Measurements from ENCODE around the gene SLC8A2. TPM values are rescaled to one million over a fixed set of nuclear protein-coding genes. Genes with fewer than 3 reads are reported as not detected.
A peak's percentile ranks its signal among the peaks of the same experiment; 100 is the strongest.

Gene SLC8A2
- total RNA-seq, 2 experiments from 2014 or later: 0.18 to 0.43 TPM

DNA sequence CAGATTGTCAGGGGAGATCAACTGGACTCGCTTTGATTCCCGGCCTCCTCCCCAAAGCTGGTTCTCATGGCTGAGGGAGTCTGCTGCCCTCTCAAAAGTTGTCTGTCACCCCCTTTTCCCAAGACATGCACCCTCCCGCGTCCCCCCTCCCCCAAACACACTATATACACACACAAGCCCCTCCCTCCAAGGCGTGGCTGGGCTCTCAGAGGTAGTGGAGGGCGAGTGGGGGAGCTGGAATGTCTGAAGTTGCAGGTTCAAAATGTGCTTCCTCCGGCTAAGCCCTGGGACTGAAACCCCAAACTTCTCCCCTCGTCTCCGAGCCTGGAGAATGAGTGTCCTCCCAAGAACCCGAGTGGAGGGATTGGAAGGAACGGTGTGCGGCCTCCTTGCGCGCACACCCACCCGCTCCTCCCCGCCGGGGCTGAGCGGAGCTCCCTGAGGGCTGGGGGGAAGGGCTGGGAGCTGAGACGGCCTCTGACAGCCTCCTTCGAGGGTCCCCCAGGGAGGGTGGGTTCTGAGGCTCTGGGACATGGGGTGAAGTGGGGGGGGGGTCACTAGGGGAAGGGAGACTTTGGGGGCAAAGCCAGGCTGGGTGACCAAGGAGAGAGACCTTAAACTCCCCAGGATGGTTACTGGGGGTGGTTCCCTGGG lies 42.4 kb downstream of the SLC8A2 start:
- no peak for ATAC-seq
- peak overlapping the region; percentile 65 for H3K4me3 Mint-ChIP-seq
- ChIA-PET POLR2A (interaction anchor here (1.2 to 1.6 kb wide), 4 partner anchors 43 to 315 kb away, joined by 3 to 4 read pairs (median 4); partner anchors contain the start of genes INAFM1 and NOP53), CTCF (interaction anchor here (0.6 to 4.3 kb wide), 17 partner anchors 7 to 314 kb away, joined by 3 to 24 read pairs (median 5); partner anchors contain the start of genes DHX34, KPTN and NAPA)
- TF ChIP-seq, protein P1, sequence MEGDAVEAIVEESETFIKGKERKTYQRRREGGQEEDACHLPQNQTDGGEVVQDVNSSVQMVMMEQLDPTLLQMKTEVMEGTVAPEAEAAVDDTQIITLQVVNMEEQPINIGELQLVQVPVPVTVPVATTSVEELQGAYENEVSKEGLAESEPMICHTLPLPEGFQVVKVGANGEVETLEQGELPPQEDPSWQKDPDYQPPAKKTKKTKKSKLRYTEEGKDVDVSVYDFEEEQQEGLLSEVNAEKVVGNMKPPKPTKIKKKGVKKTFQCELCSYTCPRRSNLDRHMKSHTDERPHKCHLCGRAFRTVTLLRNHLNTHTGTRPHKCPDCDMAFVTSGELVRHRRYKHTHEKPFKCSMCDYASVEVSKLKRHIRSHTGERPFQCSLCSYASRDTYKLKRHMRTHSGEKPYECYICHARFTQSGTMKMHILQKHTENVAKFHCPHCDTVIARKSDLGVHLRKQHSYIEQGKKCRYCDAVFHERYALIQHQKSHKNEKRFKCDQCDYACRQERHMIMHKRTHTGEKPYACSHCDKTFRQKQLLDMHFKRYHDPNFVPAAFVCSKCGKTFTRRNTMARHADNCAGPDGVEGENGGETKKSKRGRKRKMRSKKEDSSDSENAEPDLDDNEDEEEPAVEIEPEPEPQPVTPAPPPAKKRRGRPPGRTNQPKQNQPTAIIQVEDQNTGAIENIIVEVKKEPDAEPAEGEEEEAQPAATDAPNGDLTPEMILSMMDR (IDR thresholded peaks at IDR 0.05): no peak
- intact Hi-C loops (cut with micrococcal nuclease): no loop called here
- H3K27ac Mint-ChIP-seq: no peak overlapping the region
- peaks cover 24% of the 10 kb centered on the region for H3K4me1 Mint-ChIP-seq (ENCODE audit: low read depth)
- peaks cover 41% of the 10 kb centered on the region for H3K27me3 Mint-ChIP-seq
- DNase-seq: no peak
- no peaks in the 10 kb centered on the region for H3K9me3 Mint-ChIP-seq
- no peaks in the 10 kb centered on the region for H3K36me3 Mint-ChIP-seq (ENCODE audit: low read depth)

DNA sequence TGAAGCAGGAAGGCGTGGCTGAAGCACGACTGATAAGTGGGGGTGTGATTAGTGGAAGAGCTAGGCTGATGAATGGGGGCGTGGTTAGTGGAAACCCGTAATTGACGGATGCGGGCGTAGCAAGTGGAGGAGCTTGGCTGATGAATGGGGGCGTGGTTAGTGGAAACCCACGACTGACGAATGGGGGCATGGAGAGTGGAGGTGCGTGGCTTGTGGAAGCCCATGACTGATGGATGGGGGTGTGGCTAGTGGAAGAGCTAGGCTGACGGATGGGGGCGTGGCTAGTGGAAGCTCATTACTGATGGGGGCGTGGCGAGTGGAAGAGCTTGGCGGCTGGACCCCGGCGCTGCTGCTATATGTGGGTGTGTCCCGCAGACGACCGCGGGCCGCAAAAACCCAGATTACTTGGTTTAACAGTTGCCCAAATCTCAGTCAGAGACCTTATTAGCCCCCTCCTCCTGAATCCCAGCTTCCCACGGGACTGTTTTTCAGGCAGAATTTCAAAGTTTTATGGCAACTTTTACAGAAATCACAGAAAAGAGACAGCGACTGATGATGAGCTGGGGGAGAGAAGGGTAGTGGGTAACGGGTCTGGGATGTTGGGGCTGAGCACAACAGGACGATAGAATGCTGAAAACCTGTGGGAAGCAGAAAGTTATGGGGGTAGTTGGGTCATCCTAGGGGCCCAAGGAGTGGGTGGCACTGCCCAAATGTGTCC lies 43.4 kb downstream of the SLC8A2 start:
- intact Hi-C loops (cut with micrococcal nuclease): no loop called here
- no peaks in the 10 kb centered on the region for H3K36me3 Mint-ChIP-seq (ENCODE audit: low read depth)

DNA sequence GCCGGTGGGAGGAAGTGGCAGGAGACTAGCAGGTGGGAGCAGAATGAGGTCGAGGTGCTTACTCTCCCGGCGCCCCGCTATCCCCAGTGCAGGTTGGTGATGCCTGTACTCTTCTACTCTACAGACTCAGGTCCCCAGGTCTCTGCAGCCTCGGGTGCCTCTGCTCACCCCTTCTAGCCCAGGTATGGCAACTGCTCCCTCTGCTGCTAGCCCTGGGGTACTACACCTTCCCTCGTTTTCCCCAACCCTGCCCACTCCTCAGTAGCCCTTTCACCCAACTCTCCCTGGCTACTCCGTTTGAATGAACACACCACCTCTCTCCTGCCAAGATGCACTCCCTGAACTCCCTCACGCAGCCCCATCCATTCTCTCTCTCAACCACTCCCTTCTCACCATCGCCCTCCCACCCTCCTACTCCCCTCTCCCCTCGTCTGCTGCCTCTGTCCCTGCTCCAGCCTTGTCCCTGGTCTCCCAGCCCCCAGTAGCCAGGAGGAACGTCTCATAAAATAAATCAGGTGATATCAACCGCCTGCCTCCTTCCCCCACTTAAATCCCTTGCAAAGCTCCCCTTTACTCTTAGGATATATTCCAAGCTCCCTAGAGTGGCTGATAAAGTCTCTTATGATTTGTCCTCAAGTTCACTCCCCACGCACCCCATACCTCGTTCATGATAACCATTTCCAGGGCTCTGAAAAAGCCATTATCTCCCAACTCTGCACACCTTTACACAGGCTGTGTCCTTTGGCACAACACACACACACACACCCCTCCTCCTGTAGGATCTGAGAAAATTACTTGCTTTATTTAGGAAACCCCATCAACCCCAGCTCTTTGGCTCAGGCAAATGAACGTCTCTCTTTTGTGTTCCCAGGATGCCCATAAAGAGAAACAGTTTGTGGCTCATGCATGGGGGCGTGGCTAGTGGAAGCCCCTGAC lies 44.2 kb downstream of the SLC8A2 start:
- Mint-ChIP-seq H3K4me3 (no peak overlapping the region), H3K27me3 (peaks cover 51% of the 10 kb centered on the region), H3K9me3 (no peaks in the 10 kb centered on the region), H3K4me1 (ENCODE audit: low read depth) (peaks cover 18% of the 10 kb centered on the region), H3K36me3 (ENCODE audit: low read depth) (no peaks in the 10 kb centered on the region), H3K27ac (no peak overlapping the region)
- TF ChIP-seq, protein P1 (IDR thresholded peaks at IDR 0.05): peak; percentile 86
- DNase-seq (peak; percentile 78), ATAC-seq (peak; percentile 54)
- CTCF ChIA-PET: interaction anchor here (0.7 to 4.3 kb wide), 22 partner anchors 9 to 316 kb away, joined by 3 to 24 read pairs (median 5); partner anchors contain the start of genes DHX34, KPTN and NAPA
- intact Hi-C loops (cut with micrococcal nuclease): no loop called here
- POLR2A ChIA-PET: interaction anchor here (1.5 to 1.6 kb wide), 2 partner anchors 153 to 285 kb away, joined by 3 to 4 read pairs; partner anchors contain the start of gene INAFM1

More for the DNA sequence above, 43.4 kb downstream of the SLC8A2 start:
- no peak overlapping the region for H3K27ac Mint-ChIP-seq
- peaks cover 24% of the 10 kb centered on the region for H3K4me1 Mint-ChIP-seq (ENCODE audit: low read depth)
- peaks cover 43% of the 10 kb centered on the region for H3K27me3 Mint-ChIP-seq
- DNase-seq (peak; percentile 97), ATAC-seq (peak; percentile 88)
- POLR2A ChIA-PET: interaction anchor here (1.5 to 1.6 kb wide), 2 partner anchors 154 to 285 kb away, joined by 3 to 4 read pairs; partner anchors contain the start of gene INAFM1
- no peak overlapping the region for H3K4me3 Mint-ChIP-seq
- no peaks in the 10 kb centered on the region for H3K9me3 Mint-ChIP-seq
- CTCF ChIA-PET: interaction anchor here (0.6 to 4.3 kb wide), 26 partner anchors 8 to 337 kb away, joined by 3 to 24 read pairs (median 4); partner anchors contain the start of genes DHX34, KPTN and NAPA
- TF ChIP-seq, protein P1 (IDR thresholded peaks at IDR 0.05): no peak

DNA sequence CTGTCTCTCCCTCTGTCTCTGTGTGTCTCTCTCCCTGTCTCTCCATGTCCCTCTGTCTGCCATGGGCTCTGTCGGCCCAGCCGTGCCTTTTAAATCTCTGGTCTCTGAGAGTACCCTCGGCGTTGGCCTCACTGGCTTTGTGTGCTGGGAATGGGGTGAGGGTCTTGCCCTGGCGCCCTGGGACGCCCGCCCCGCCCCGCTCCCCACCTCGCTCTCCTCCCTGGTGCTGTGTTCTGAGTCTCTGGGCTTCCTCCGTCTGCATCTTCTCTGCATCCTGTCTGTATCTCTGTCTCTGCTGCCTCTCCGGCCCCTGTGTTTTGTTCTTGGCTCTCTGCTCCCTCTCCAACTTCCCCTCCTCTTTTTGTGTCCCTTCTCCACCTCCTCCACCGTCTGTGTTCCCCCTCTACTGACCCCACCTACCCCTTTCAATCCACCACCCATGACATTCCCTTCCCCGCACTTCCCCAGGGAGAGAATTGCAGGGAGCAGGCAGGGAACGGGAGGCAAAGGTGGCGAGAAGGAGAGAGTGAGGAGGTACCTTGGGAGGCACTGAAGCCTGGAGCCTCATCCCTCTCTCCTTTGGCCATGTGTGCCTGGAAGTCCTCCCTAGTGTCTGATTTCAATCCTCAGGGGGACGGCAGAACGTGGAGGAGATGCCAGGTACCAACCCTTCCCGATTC lies 48.4 kb downstream of the SLC8A2 start:
- POLR2A ChIA-PET: no interaction called here
- Mint-ChIP-seq H3K4me1 (ENCODE audit: low read depth) (peaks cover 18% of the 10 kb centered on the region), H3K27me3 (peaks cover 59% of the 10 kb centered on the region), H3K4me3 (no peak overlapping the region), H3K27ac (no peak overlapping the region), H3K36me3 (ENCODE audit: low read depth) (no peaks in the 10 kb centered on the region), H3K9me3 (no peaks in the 10 kb centered on the region)
- intact Hi-C loops (cut with micrococcal nuclease): no loop called here
- no peak for ATAC-seq
- CTCF ChIA-PET: no interaction called here
- no peak for DNase-seq
- TF ChIP-seq, protein P1 (IDR thresholded peaks at IDR 0.05): no peak

All from activated CD8-positive, alpha-beta T cell treated with anti-CD3 and anti-CD28 coated beads for 36 hours (primary cell).